CD4-positive, alpha-beta T cell treated with Interleukin-10 for 1 hour (primary cell): Measurements from ENCODE around the gene ITGA3.

Source experiments
- DNase-seq: peaks from one replicate; pipeline ENCODE4 v3.0.0-alpha.2; 2020

The ITGA3 gene

GRCh38 chr17:50112694-50113093 is 56.8 kb downstream of the ITGA3 start:
- DNase-seq = no peak

- DNase-seq = no peak
These were observed 57.9 kb downstream of the ITGA3 start for GRCh38 chr17:50113624-50114320.

GRCh38 chr17:50114401-50114800 is 58.5 kb downstream of the ITGA3 start:
- DNase-seq = no peak

- peak; percentile 64 for DNase-seq
These were observed 59.0 kb downstream of the ITGA3 start for GRCh38 chr17:50114849-50115357.

- DNase-seq = no peak
These were observed 59.8 kb downstream of the ITGA3 start for GRCh38 chr17:50115756-50116155.

GRCh38 chr17:50117202-50118051 is 61.5 kb downstream of the ITGA3 start:
- peak; percentile 69 for DNase-seq

GRCh38 chr17:50118076-50118827 is 62.3 kb downstream of the ITGA3 start:
- DNase-seq = no peak

- DNase-seq = no peak
These were observed 62.9 kb downstream of the ITGA3 start for GRCh38 chr17:50118828-50119218.

- no peak for DNase-seq
These were observed 64.8 kb downstream of the ITGA3 start for GRCh38 chr17:50120475-50121253.

- no peak for DNase-seq
These were observed 67.0 kb downstream of the ITGA3 start for GRCh38 chr17:50122945-50123344.

- DNase-seq = no peak
These were observed 67.9 kb downstream of the ITGA3 start for GRCh38 chr17:50123649-50124349.

- DNase-seq = no peak
These were observed 69.6 kb downstream of the ITGA3 start for GRCh38 chr17:50125420-50125997.

- DNase-seq = no peak
These were observed 71.9 kb downstream of the ITGA3 start for GRCh38 chr17:50127697-50128361.

GRCh38 chr17:50128441-50129352 is 72.8 kb downstream of the ITGA3 start:
- no peak for DNase-seq

- no peak for DNase-seq
These were observed 73.4 kb downstream of the ITGA3 start for GRCh38 chr17:50129353-50129727.

GRCh38 chr17:50129728-50130558 is 74.0 kb downstream of the ITGA3 start, which contains the start of gene SAMD14:
SAMD14 (minus strand) TSS chr17:50130160; CDS start chr17:50124959, 5,201 bp downstream.
- peak; percentile 71 for DNase-seq

GRCh38 chr17:50130559-50131305 is 74.8 kb downstream of the ITGA3 start:
- DNase-seq = no peak
